ENCODE data around the gene GALNT17.

The GALNT17 gene

GRCh38 chr7:71220210-71220695 lies 88.3 kb downstream of the GALNT17 start:
- no peak for DNase-seq (ENCODE audit: low read depth, low spot score)
- TF ChIP-seq, protein P1, sequence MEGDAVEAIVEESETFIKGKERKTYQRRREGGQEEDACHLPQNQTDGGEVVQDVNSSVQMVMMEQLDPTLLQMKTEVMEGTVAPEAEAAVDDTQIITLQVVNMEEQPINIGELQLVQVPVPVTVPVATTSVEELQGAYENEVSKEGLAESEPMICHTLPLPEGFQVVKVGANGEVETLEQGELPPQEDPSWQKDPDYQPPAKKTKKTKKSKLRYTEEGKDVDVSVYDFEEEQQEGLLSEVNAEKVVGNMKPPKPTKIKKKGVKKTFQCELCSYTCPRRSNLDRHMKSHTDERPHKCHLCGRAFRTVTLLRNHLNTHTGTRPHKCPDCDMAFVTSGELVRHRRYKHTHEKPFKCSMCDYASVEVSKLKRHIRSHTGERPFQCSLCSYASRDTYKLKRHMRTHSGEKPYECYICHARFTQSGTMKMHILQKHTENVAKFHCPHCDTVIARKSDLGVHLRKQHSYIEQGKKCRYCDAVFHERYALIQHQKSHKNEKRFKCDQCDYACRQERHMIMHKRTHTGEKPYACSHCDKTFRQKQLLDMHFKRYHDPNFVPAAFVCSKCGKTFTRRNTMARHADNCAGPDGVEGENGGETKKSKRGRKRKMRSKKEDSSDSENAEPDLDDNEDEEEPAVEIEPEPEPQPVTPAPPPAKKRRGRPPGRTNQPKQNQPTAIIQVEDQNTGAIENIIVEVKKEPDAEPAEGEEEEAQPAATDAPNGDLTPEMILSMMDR (IDR thresholded peaks at IDR 0.05; ENCODE audit: insufficient read depth, low read length, missing control alignments), result no peak
- ChIA-PET POLR2A (no interaction called here), CTCF (no interaction called here)
- no peak overlapping the region for H3K4me3 ChIP-seq (ENCODE audit: low read depth, low read length)

GRCh38 chr7:71221049-71221448 lies 89.1 kb downstream of the GALNT17 start:
- no peak overlapping the region for H3K4me3 ChIP-seq (ENCODE audit: low read depth, low read length)
- ChIA-PET CTCF (no interaction called here), POLR2A (no interaction called here)
- TF ChIP-seq, protein P1 (IDR thresholded peaks at IDR 0.05; ENCODE audit: insufficient read depth, low read length, missing control alignments), result no peak
- no peak for DNase-seq (ENCODE audit: low read depth, low spot score)

GRCh38 chr7:71221549-71221948 lies 89.6 kb downstream of the GALNT17 start:
- TF ChIP-seq, protein P1 (IDR thresholded peaks at IDR 0.05; ENCODE audit: insufficient read depth, low read length, missing control alignments), result no peak
- no peak for DNase-seq (ENCODE audit: low read depth, low spot score)
- ChIA-PET POLR2A (no interaction called here), CTCF (no interaction called here)
- no peak overlapping the region for H3K4me3 ChIP-seq (ENCODE audit: low read depth, low read length)

DNA sequence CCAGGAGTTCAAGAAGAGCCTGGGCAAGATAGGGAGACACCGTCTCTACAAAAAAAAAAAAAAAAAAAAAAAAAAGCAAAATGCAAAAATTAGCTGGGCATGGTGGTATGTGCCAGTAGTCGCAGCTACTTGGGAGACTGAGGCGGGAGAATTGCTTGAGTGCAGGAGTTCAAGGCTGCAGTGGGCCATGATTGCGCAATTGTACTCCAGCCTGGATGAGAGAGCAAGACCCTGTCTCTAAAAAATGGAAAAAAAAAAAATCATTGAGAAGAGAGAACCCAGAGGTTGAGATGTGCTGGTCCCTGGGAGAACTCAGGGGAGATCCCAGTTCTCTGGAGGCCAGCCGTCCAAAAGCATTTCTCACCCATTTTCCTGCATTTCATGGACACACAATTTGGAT lies 95.2 kb downstream of the GALNT17 start:
- no peak overlapping the region for H3K4me3 ChIP-seq (ENCODE audit: low read depth, low read length)
- CTCF ChIA-PET, result no interaction called here
- POLR2A ChIA-PET, result no interaction called here
- TF ChIP-seq, protein P1 (IDR thresholded peaks at IDR 0.05; ENCODE audit: insufficient read depth, low read length, missing control alignments), result no peak
- DNase-seq (ENCODE audit: low read depth, low spot score), result no peak

DNA sequence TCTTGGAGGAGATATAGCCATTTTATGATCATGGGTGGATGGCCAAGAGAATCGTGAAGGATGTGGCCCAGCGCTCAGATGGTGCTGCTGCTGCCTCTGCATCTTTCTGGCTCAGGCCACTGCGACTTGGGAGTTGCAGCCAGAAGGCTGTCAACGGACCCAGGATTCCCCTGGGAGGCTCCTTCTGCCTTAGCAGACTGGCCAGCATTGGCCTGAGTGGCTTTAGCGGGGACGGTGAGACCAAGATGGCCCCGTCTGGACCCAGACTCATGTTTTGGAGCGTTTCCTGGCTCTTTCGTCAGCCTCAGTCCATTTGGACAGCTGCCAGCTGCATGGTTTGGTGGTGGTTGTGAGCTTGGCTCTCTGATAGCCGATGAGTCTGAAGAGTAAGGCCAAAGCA lies 97.2 kb downstream of the GALNT17 start:
- no peak overlapping the region for H3K4me3 ChIP-seq (ENCODE audit: low read depth, low read length)
- ChIA-PET CTCF (no interaction called here), POLR2A (no interaction called here)
- TF ChIP-seq, protein P1 (IDR thresholded peaks at IDR 0.05; ENCODE audit: insufficient read depth, low read length, missing control alignments), result no peak
- no peak for DNase-seq (ENCODE audit: low read depth, low spot score)

- ChIA-PET POLR2A (no interaction called here), CTCF (no interaction called here)
- no peak overlapping the region for H3K4me3 ChIP-seq (ENCODE audit: low read depth, low read length)
- no peak for DNase-seq (ENCODE audit: low read depth, low spot score)
- TF ChIP-seq, protein P1 (IDR thresholded peaks at IDR 0.05; ENCODE audit: insufficient read depth, low read length, missing control alignments), result no peak
Measured at GRCh38 chr7:71229699-71230098, 97.8 kb downstream of the GALNT17 start.
